Right renal pelvis (tissue), 4 donors: Measurements from ENCODE around the gene TAB2. TPM values are rescaled to one million over a fixed set of nuclear protein-coding genes. Genes with fewer than 3 reads are reported as not detected.
A peak's percentile ranks its signal among the peaks of the same experiment; 100 is the strongest.

Source experiments
- DNase-seq, 4 donors: peaks; one replicate each; pipeline ENCODE4 v3.0.0-alpha.2; 2013; ENCODE audit warnings: low read depth in 4 of 4, low spot score in 3 of 4, missing footprints in 1 of 4
- polyA plus RNA-seq, 4 donors: library from polyadenylated mRNA; unstranded; fragments of 120-200 nt; gene quantifications; one replicate each; pipeline ENCODE4 v1.2.1, GENCODE V29; 2013; ENCODE audit not compliant: insufficient read length in 4 of 4

Gene TAB2
- polyA plus RNA-seq, 4 donors: 82.9 to 110 (median 104) TPM

- no peak for DNase-seq
Observed at GRCh38 chr6:149405823-149406765, 88.6 kb downstream of the TAB2 start.

GRCh38 chr6:149409617-149410016 lies 92.1 kb downstream of the TAB2 start:
- no peak for DNase-seq

- DNase-seq: no peak
Observed at GRCh38 chr6:149410557-149410956, 93.0 kb downstream of the TAB2 start.

GRCh38 chr6:149414009-149414408 lies 96.5 kb downstream of the TAB2 start:
- no peak for DNase-seq

GRCh38 chr6:149414821-149415220 lies 97.3 kb downstream of the TAB2 start:
- DNase-seq: no peak

GRCh38 chr6:149419696-149420404 lies 102.3 kb downstream of the TAB2 start:
- DNase-seq: no peak

GRCh38 chr6:149421132-149421531 lies 103.6 kb downstream of the TAB2 start:
- no peak for DNase-seq

GRCh38 chr6:149422581-149422980 lies 105.1 kb downstream of the TAB2 start:
- DNase-seq: no peak

GRCh38 chr6:149423964-149424440 lies 106.5 kb downstream of the TAB2 start:
- no peak for DNase-seq

GRCh38 chr6:149425224-149425623 lies 107.7 kb downstream of the TAB2 start:
- no peak for DNase-seq

- DNase-seq: no peak
Observed at GRCh38 chr6:149425754-149426153, 108.2 kb downstream of the TAB2 start.

GRCh38 chr6:149428606-149429005 lies 111.1 kb downstream of the TAB2 start:
- DNase-seq: no peak

- no peak for DNase-seq
Observed at GRCh38 chr6:149429427-149430360, 112.2 kb downstream of the TAB2 start.

- peak; percentile 71 to 81 (median 76) for DNase-seq
Observed at GRCh38 chr6:149431905-149432775, 114.6 kb downstream of the TAB2 start.

- no peak for DNase-seq
Observed at GRCh38 chr6:149433405-149433804, 115.9 kb downstream of the TAB2 start.

GRCh38 chr6:149433881-149434280 lies 116.4 kb downstream of the TAB2 start:
- DNase-seq: no peak

GRCh38 chr6:149435919-149436586 lies 118.5 kb downstream of the TAB2 start:
- DNase-seq: no peak

GRCh38 chr6:149436647-149437046 lies 119.1 kb downstream of the TAB2 start:
- no peak for DNase-seq

- DNase-seq: no peak
Observed at GRCh38 chr6:149437212-149437611, 119.7 kb downstream of the TAB2 start.
